GM12878 (cell line): ENCODE data around the gene DPM1. TPM values are rescaled to one million over a fixed set of nuclear protein-coding genes. Genes with fewer than 3 reads are reported as not detected.
A peak's percentile ranks its signal among the peaks of the same experiment; 100 is the strongest.

Source experiments
- BCL11A ChIP-seq: IDR thresholded peaks from 2 replicates; pipeline ENCODE4 v1.6.1; 2011; ENCODE audit warnings: low read depth, low read length
- CHD1 ChIP-seq: IDR thresholded peaks from 2 replicates; pipeline ENCODE4 v1.6.1; 2012; ENCODE audit warnings: low read depth, low read length, improper control_type of control experiment
- CREM ChIP-seq: IDR thresholded peaks from 2 replicates; pipeline ENCODE4 v1.6.1; 2014; ENCODE audit warnings: antibody characterized with exemption, low read depth
- GABPA ChIP-seq: IDR thresholded peaks from 2 replicates; pipeline ENCODE4 v1.6.1; 2014; ENCODE audit warnings: antibody characterized with exemption, low read depth, mild to moderate bottlenecking, inconsistent platforms
- RAD21 ChIP-seq: IDR thresholded peaks from 2 replicates; pipeline ENCODE4 v1.6.1; 2011; ENCODE audit warnings: mild to moderate bottlenecking, low read depth, low read length, moderate library complexity; ENCODE audit not compliant: insufficient read depth
- RUNX3 ChIP-seq: IDR thresholded peaks from 2 replicates; pipeline ENCODE4 v1.6.1; 2012; ENCODE audit warnings: low read length, inconsistent platforms
- TAF1 ChIP-seq: IDR thresholded peaks from 2 replicates; pipeline ENCODE4 v1.6.1; 2011; ENCODE audit warnings: mild to moderate bottlenecking, low read depth, low read length, borderline replicate concordance
- USF2 ChIP-seq: IDR thresholded peaks from 2 replicates; pipeline ENCODE4 v1.6.1; 2011; ENCODE audit warnings: low read depth, low read length, improper control_type of control experiment, borderline replicate concordance
- ZNF592 ChIP-seq: fragments of 450-650 bp; IDR thresholded peaks from 2 replicates; pipeline ENCODE4 v1.6.1; 2017; ENCODE audit warnings: mild to moderate bottlenecking, moderate library complexity
- polyA plus RNA-seq, 11 experiments: library from polyadenylated mRNA; depleted of rRNA in 4 of 11; unstranded in 6 of 11; stranded (reverse) in 5 of 11; fragments of >200 nt; fragmentation: Nextera tagmentation in 4 of 11; fragmentation: Illumina TruSeq in 1 of 11; extraction: Ambion mirVana in 4 of 11; extraction: Trizol in 1 of 11; gene quantifications; 1 replicate in 1 of 11; 2 replicates in 10 of 11; pipeline versions ENCODE4 v1.2.1 to v1.2.3, GENCODE V29; 2011 to 2016; ENCODE audit warnings: inconsistent platforms in 2 of 11, missing spikeins in 2 of 11, low read depth in 1 of 11
- total RNA-seq, 4 experiments: library from RNA; depleted of rRNA in 3 of 4; stranded (reverse); fragments of >200 nt in 3 of 4; fragmentation: Illumina TruSeq in 1 of 4; extraction: Trizol in 1 of 4; gene quantifications; 2 replicates each; pipeline versions ENCODE4 v1.2.1 to v1.2.3, GENCODE V29; 2013 to 2021
- TF ChIP-seq, protein P1 (sequence below): fragments of 450-650 bp; IDR thresholded peaks from 2 replicates; pipeline ENCODE4 v1.6.1; 2017; ENCODE audit warnings: antibody characterized with exemption, mild to moderate bottlenecking, moderate library complexity
- TF ChIP-seq, protein P2 (sequence below): fragments of 150-350 bp; IDR thresholded peaks from 2 replicates; pipeline ENCODE4 v1.6.1; 2016; ENCODE audit warnings: low read depth, low read length
- TF ChIP-seq, protein P3 (sequence below): IDR thresholded peaks from 2 replicates; pipeline ENCODE4 v1.6.1; 2011; ENCODE audit warnings: mild to moderate bottlenecking, low read depth, low read length, moderate library complexity; ENCODE audit not compliant: insufficient replicate concordance

The DPM1 gene
- total and polyA plus RNA-seq, 10 of the 15 experiments (the other 5 are each of a cell fraction or from before 2014, with no cell fraction given): 53.3 to 167 (median 108) TPM

DNA sequence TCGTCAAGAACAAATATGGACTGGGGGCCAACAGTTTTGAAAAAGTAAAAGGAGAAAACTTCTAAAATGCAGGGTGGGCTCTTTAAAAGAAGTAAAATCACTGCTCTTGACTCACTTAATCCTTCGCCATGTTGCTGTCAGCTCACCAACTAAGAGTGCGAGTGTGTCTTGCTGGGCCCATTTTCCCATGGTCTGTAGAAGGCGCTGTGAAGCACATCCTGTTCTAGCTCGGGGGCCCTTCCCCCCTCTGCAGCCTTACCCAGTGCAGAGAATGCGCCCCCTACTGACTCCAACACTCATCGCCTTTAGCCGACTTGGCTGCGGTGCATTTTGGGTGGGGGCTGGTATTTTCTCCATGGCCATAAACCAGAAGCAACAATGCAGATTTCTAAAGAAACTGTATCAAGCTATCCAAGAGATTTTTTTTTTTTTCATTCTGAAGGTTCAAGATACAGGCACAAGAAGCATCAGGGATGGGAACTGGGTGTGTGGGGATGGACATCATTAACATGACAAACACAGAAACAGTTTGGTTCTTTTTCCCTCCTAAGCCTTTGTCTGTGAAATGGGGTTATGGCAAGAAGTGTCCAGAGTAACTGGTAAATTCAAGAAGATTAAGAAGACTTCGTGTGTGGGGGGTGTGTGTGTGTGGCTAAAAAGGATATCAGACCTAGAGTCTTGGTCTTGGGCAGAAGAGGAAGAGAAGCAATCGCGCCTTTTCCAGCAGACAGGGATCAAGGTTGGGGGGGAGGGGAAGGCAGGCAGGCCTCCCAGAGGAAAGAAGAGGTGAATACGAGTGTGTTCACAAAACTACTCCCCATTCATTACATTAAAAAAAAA is 28.8 kb downstream of the DPM1 start (continued):
- TF ChIP-seq RAD21 (peak; percentile 86), GABPA (0 out of 2 replicates have a peak, but pooled peaks have one; percentile 26), RUNX3 (peak; percentile 85), BCL11A (peak; percentile 65; the same call in 1 of the 2 replicates), CREM (peak; percentile 73; the same call in 1 of the 2 replicates), TAF1 (peak; percentile 78), CHD1 (peak; percentile 62; the same call in 1 of the 2 replicates), ZNF592 (peak; percentile 88; the same call in 1 of the 2 replicates), USF2 (no peak)
- TF ChIP-seq, protein P1, sequence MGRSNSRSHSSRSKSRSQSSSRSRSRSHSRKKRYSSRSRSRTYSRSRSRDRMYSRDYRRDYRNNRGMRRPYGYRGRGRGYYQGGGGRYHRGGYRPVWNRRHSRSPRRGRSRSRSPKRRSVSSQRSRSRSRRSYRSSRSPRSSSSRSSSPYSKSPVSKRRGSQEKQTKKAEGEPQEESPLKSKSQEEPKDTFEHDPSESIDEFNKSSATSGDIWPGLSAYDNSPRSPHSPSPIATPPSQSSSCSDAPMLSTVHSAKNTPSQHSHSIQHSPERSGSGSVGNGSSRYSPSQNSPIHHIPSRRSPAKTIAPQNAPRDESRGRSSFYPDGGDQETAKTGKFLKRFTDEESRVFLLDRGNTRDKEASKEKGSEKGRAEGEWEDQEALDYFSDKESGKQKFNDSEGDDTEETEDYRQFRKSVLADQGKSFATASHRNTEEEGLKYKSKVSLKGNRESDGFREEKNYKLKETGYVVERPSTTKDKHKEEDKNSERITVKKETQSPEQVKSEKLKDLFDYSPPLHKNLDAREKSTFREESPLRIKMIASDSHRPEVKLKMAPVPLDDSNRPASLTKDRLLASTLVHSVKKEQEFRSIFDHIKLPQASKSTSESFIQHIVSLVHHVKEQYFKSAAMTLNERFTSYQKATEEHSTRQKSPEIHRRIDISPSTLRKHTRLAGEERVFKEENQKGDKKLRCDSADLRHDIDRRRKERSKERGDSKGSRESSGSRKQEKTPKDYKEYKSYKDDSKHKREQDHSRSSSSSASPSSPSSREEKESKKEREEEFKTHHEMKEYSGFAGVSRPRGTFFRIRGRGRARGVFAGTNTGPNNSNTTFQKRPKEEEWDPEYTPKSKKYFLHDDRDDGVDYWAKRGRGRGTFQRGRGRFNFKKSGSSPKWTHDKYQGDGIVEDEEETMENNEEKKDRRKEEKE: no peak
- TF ChIP-seq, protein P2, sequence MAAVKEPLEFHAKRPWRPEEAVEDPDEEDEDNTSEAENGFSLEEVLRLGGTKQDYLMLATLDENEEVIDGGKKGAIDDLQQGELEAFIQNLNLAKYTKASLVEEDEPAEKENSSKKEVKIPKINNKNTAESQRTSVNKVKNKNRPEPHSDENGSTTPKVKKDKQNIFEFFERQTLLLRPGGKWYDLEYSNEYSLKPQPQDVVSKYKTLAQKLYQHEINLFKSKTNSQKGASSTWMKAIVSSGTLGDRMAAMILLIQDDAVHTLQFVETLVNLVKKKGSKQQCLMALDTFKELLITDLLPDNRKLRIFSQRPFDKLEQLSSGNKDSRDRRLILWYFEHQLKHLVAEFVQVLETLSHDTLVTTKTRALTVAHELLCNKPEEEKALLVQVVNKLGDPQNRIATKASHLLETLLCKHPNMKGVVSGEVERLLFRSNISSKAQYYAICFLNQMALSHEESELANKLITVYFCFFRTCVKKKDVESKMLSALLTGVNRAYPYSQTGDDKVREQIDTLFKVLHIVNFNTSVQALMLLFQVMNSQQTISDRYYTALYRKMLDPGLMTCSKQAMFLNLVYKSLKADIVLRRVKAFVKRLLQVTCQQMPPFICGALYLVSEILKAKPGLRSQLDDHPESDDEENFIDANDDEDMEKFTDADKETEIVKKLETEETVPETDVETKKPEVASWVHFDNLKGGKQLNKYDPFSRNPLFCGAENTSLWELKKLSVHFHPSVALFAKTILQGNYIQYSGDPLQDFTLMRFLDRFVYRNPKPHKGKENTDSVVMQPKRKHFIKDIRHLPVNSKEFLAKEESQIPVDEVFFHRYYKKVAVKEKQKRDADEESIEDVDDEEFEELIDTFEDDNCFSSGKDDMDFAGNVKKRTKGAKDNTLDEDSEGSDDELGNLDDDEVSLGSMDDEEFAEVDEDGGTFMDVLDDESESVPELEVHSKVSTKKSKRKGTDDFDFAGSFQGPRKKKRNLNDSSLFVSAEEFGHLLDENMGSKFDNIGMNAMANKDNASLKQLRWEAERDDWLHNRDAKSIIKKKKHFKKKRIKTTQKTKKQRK: no peak
- TF ChIP-seq, protein P3, sequence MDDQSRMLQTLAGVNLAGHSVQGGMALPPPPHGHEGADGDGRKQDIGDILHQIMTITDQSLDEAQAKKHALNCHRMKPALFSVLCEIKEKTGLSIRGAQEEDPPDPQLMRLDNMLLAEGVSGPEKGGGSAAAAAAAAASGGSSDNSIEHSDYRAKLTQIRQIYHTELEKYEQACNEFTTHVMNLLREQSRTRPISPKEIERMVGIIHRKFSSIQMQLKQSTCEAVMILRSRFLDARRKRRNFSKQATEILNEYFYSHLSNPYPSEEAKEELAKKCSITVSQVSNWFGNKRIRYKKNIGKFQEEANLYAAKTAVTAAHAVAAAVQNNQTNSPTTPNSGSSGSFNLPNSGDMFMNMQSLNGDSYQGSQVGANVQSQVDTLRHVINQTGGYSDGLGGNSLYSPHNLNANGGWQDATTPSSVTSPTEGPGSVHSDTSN: no peak
